Stimulated activated CD8-positive, alpha-beta memory T cell treated with anti-CD3 and anti-CD28 coated beads, Interleukin-12 subunit alpha, Interleukin-12 subunit beta, amount 100 ng/mL, for 1 hour (primary cell): ENCODE results near the gene DLG1.
"Not testable (repeated sequence)": the region's sequence is repeated elsewhere in the genome, so short reads cannot be mapped to it uniquely, and the experiment has no call there.

ENCODE experiments used
- DNase-seq: peaks from one replicate; pipeline ENCODE4 v3.0.0-alpha.2; 2020; ENCODE audit warnings: low read depth

Gene DLG1

GRCh38 chr3:197286678-197287077, 11.7 kb downstream of the DLG1 start:
- DNase-seq, result no peak

- DNase-seq, result no peak
These were observed 12.9 kb downstream of the DLG1 start for GRCh38 chr3:197285557-197285956.

- no peak for DNase-seq
These were observed 15.4 kb downstream of the DLG1 start for GRCh38 chr3:197283045-197283444.

GRCh38 chr3:197281849-197282248, 16.6 kb downstream of the DLG1 start:
- no peak for DNase-seq

- no peak for DNase-seq
These were observed 18.3 kb downstream of the DLG1 start for GRCh38 chr3:197280156-197280555.

- DNase-seq, result no peak
These were observed 19.5 kb downstream of the DLG1 start for GRCh38 chr3:197278933-197279332.

GRCh38 chr3:197276808-197277207, 21.6 kb downstream of the DLG1 start:
- DNase-seq, result not testable (repeated sequence)

GRCh38 chr3:197270558-197271317, 27.7 kb downstream of the DLG1 start:
- DNase-seq, result no peak

- DNase-seq, result no peak
These were observed 29.4 kb downstream of the DLG1 start for GRCh38 chr3:197269024-197269423.

- DNase-seq, result no peak
These were observed 30.1 kb downstream of the DLG1 start for GRCh38 chr3:197268294-197268693.

GRCh38 chr3:197266331-197266730, 32.1 kb downstream of the DLG1 start:
- no peak for DNase-seq

GRCh38 chr3:197262709-197263108, 35.7 kb downstream of the DLG1 start:
- DNase-seq, result no peak

- DNase-seq, result no peak
These were observed 37.3 kb downstream of the DLG1 start for GRCh38 chr3:197261164-197261509.

- no peak for DNase-seq
These were observed 37.8 kb downstream of the DLG1 start for GRCh38 chr3:197260491-197261163.

- DNase-seq, result no peak
These were observed 39.3 kb downstream of the DLG1 start for GRCh38 chr3:197259096-197259495.

GRCh38 chr3:197258168-197258755, 40.1 kb downstream of the DLG1 start:
- DNase-seq, result no peak

- DNase-seq, result no peak
These were observed 40.7 kb downstream of the DLG1 start for GRCh38 chr3:197257711-197258110.

GRCh38 chr3:197256836-197257444, 41.5 kb downstream of the DLG1 start:
- DNase-seq, result no peak

- no peak for DNase-seq
These were observed 42.3 kb downstream of the DLG1 start for GRCh38 chr3:197256104-197256503.

- no peak for DNase-seq
These were observed 45.0 kb downstream of the DLG1 start for GRCh38 chr3:197253238-197253947.

- DNase-seq, result no peak
These were observed 48.9 kb downstream of the DLG1 start for GRCh38 chr3:197249542-197249941.

- no peak for DNase-seq
These were observed 50.1 kb downstream of the DLG1 start for GRCh38 chr3:197248341-197248740.
